Measurements from ENCODE around the gene RAP1GAP. TPM values are rescaled to one million over a fixed set of nuclear protein-coding genes. Genes with fewer than 3 reads are reported as not detected.

Gene RAP1GAP
- total RNA-seq, 2 experiments from 2014 or later: 0.20 to 0.44 TPM

DNA sequence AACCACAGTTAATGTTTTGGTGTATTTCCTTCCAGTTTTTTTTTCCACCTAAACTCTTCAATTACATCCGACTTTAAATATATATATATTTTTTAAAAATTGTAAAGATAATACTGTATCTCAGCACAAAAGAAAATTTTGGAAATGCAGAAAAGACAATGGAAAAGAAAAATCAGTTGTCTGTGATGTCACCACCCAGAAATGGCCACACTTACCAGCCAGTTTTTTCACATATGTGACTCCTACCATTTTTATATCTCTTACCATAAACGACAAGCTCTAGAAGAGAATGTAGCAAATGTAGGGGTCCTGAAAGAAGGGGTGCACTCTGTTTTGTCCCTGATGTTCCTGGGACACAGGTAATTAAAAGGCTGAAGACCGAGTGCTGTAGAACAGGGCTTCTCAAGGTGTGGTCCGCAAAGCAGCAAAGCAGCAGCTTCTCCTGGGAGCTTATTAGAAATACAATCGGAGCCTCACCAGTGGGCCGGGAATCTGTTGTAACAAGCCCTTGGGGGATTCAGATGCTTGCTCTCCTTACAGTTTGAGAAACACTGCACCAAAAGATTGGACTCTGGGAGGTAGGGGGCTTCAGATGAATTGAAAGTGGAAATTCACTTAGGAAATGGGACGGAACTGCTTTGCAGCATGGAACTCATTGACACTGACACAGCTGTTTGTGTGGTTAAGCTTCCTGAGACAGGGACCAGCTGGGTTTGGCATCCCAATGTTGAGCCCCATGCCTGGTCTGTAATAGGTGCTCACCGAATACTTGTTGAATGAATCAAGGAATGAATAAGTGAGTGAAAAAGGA lies 115.8 kb downstream of the RAP1GAP start:
- POLR2A ChIA-PET: no interaction called here
- Histone ChIP-seq H3K4me1 (ENCODE audit: insufficient read depth, low read length) (no peaks in the 10 kb centered on the region), H3K27ac (ENCODE audit: low read depth in 1 of 2, low read length in 2 of 2) (no peak overlapping the region), H3K36me3 (ENCODE audit: insufficient read depth, low read length) (no peaks in the 10 kb centered on the region), H3K9me3 (ENCODE audit: control insufficient read depth in 1 of 2, insufficient read depth in 1 of 2, low read length in 2 of 2) (no peaks in the 10 kb centered on the region), H3K27me3 (ENCODE audit: control insufficient read depth in 1 of 2, insufficient read depth in 2 of 2, low read length in 2 of 2) (peaks cover 8 to 11% of the 10 kb centered on the region in 2 experiments), H3K4me3 (ENCODE audit: low read length) (no peak overlapping the region)
- Mint-ChIP-seq H3K4me1 (ENCODE audit: low read depth) (no peaks in the 10 kb centered on the region), H3K27ac (no peak overlapping the region), H3K36me3 (ENCODE audit: low read depth) (no peaks in the 10 kb centered on the region), H3K27me3 (peaks cover 28% of the 10 kb centered on the region), H3K9me3 (no peaks in the 10 kb centered on the region), H3K4me3 (no peak overlapping the region)
- DNase-seq (no peak), ATAC-seq (ENCODE audit: poor library complexity) (no peak)
- intact Hi-C loops (cut with DNase I, micrococcal nuclease): no loop called here
- no peak for TF ChIP-seq CTCF (IDR thresholded peaks at IDR 0.05)
- CTCF ChIA-PET: no interaction called here

DNA sequence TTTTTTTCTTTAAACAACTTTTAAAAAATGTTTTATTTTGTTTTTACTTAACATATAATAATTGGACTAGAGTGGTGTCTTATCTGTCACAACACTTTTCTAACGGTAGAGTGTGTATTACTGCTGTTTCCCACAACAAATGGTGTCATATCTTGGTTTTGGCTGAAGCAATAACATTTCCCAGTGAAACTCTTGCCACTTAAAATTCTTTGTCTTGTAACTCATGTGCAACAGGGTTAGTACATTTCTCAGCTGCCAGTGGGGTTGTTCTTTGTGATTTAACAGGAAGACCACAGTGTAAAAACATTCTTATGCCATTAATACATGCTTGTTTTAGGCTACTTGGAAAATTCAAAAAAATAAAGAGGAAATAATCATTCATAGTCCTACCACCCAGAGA lies 116.4 kb downstream of the RAP1GAP start:
- H3K27me3 ChIP-seq (ENCODE audit: control insufficient read depth in 1 of 2, insufficient read depth in 2 of 2, low read length in 2 of 2): peaks cover 5 to 8% of the 10 kb centered on the region in 2 experiments
- no peaks in the 10 kb centered on the region for H3K4me1 ChIP-seq (ENCODE audit: insufficient read depth, low read length)
- no peak for TF ChIP-seq CTCF (IDR thresholded peaks at IDR 0.05)
- intact Hi-C loops (cut with DNase I, micrococcal nuclease): no loop called here
- no peak overlapping the region for H3K27ac ChIP-seq (ENCODE audit: low read depth in 1 of 2, low read length in 2 of 2)
- H3K4me3 ChIP-seq (ENCODE audit: low read length): no peak overlapping the region
- Mint-ChIP-seq H3K36me3 (ENCODE audit: low read depth) (no peaks in the 10 kb centered on the region), H3K4me1 (ENCODE audit: low read depth) (no peaks in the 10 kb centered on the region), H3K9me3 (no peaks in the 10 kb centered on the region), H3K27me3 (peaks cover 28% of the 10 kb centered on the region), H3K4me3 (no peak overlapping the region), H3K27ac (no peak overlapping the region)
- H3K9me3 ChIP-seq (ENCODE audit: control insufficient read depth in 1 of 2, insufficient read depth in 1 of 2, low read length in 2 of 2): no peaks in the 10 kb centered on the region
- DNase-seq: no peak
- ChIA-PET POLR2A (no interaction called here), CTCF (no interaction called here)
- no peak for ATAC-seq (ENCODE audit: poor library complexity)
- H3K36me3 ChIP-seq (ENCODE audit: insufficient read depth, low read length): no peaks in the 10 kb centered on the region

- Mint-ChIP-seq H3K4me1 (ENCODE audit: low read depth) (no peaks in the 10 kb centered on the region), H3K36me3 (ENCODE audit: low read depth) (no peaks in the 10 kb centered on the region), H3K9me3 (no peaks in the 10 kb centered on the region), H3K4me3 (no peak overlapping the region), H3K27ac (no peak overlapping the region), H3K27me3 (peaks cover 19% of the 10 kb centered on the region)
- CTCF ChIA-PET: no interaction called here
- intact Hi-C loops (cut with DNase I, micrococcal nuclease): no loop called here
- no peaks in the 10 kb centered on the region for H3K9me3 ChIP-seq (ENCODE audit: control insufficient read depth in 1 of 2, insufficient read depth in 1 of 2, low read length in 2 of 2)
- H3K27me3 ChIP-seq (ENCODE audit: control insufficient read depth in 1 of 2, insufficient read depth in 2 of 2, low read length in 2 of 2): peaks cover 0 to 6% of the 10 kb centered on the region in 2 experiments
- H3K4me3 ChIP-seq (ENCODE audit: low read length): no peak overlapping the region
- H3K27ac ChIP-seq (ENCODE audit: low read depth in 1 of 2, low read length in 2 of 2): no peak overlapping the region
- DNase-seq (no peak), ATAC-seq (ENCODE audit: poor library complexity) (no peak)
- POLR2A ChIA-PET: no interaction called here
- H3K36me3 ChIP-seq (ENCODE audit: insufficient read depth, low read length): no peaks in the 10 kb centered on the region
- no peaks in the 10 kb centered on the region for H3K4me1 ChIP-seq (ENCODE audit: insufficient read depth, low read length)
- TF ChIP-seq CTCF (IDR thresholded peaks at IDR 0.05): no peak
Observed at GRCh38 chr1:21550866-21551475, 118.2 kb downstream of the RAP1GAP start.

Data from CD4-positive, alpha-beta T cell (primary cell).